HG03342 (cell line): Measurements from ENCODE around the gene CHURC1.

ENCODE experiments used
- ATAC-seq: cut with Tn5 transposase; IDR thresholded peaks from one replicate; pipeline ENCODE4 v1.9.1; 2021; ENCODE audit warnings: mild to moderate bottlenecking, moderate library complexity; ENCODE audit not compliant: unreplicated experiment

CHURC1 gene

DNA sequence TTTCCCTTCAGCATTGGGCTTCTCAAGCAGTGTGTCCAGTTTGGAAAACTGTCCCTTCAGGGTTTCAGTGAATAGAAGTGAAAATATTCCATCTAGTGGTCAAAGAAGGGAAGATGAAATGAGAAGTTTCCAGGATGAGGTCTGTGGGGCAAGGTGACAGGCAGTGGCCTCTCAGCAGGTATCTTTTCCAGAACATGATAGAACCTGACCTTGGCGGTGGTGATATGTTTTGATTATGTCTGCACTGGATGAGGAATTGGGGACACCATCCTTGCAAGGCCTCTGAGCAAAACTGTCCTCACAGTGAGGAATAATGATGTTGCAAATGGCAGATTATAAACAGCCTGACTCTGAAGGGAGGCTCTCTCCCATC lies 23.6 kb downstream of the CHURC1 start:
- ATAC-seq: no peak

DNA sequence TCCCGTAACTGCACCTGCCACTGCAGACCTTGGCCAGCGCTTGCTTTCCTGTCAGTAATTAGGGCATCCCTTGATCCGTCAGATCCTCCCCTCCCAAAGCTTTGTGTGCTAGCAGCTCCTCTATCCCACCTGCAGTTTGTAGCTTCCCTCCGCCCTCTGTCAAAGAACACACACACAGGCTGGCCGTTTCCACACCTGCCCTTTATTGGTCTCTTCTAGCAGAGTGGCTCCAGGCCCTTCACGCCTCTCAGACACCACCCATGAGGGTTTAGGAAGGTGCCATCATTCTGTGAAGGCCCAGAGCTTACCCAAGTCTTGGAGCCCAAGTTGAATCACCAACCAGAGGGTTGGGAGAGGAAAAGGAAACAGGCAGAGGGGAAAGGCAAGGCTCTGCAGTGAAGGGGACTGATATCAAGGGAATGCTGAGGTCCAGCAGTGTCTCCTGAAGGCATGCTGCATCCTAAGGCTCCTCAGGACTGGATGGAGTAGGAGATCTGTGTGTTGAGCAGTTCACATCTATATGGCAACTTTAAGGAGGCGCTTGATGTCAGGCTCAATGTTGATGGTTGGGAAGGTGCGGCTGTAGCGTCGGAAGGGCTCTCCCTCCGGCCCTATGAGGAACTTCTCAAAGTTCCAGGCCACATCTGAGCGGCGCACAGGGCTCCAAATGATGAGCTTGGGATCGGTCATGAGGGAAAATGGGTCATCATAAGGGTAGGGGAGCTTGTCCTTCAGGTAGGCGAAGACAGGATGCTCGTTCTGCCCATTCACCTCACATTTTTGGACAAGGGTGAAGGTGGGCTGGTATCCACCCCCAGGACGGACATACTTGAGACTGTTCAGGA lies 24.9 kb downstream of the CHURC1 start:
- ATAC-seq: no peak

DNA sequence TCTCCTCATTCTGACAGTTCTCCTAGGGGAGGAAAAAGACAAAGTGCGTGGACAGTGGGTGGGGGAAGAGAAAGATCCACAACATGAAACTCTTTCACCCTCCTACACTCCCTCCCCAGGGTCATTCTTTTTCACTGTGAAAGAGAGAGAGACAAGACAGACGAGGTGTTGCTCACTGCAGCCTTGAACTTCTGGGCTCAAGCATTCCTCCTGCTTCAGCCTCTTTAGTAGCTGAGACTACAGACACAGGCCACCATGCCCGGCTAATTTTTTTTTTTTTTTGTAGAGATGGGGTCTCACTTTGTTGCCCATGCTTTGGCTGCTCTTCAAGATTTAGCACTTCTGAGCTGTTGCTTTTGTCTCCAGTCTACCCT lies 25.5 kb downstream of the CHURC1 start:
- ATAC-seq: no peak

DNA sequence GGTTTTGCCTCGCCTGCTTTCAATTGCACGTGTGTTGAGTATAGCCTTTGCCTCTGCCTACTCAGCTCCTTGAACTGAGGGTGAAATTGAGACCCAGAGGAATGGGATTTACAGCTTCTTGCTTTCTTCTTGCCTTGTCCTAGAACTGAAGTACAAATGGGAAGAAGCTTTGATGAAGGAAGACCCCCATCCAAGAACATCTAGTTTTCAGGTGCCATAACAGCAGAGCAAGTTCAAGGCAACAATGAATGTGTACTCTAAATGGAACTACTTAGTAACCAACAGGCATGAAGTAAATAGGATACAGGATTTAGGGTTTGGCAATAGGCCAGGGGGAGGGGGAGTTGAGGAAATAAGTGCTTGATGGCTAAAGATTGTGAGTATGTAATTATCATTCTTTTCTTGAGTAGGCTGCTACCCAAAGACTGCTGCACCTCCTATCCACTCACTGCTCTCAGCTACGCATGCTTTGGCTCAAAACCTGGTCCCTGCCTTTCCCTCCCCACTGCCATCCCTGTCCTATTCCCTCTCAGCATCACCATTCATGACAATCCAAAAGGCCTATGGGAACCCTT lies 26.2 kb downstream of the CHURC1 start:
- no peak for ATAC-seq

DNA sequence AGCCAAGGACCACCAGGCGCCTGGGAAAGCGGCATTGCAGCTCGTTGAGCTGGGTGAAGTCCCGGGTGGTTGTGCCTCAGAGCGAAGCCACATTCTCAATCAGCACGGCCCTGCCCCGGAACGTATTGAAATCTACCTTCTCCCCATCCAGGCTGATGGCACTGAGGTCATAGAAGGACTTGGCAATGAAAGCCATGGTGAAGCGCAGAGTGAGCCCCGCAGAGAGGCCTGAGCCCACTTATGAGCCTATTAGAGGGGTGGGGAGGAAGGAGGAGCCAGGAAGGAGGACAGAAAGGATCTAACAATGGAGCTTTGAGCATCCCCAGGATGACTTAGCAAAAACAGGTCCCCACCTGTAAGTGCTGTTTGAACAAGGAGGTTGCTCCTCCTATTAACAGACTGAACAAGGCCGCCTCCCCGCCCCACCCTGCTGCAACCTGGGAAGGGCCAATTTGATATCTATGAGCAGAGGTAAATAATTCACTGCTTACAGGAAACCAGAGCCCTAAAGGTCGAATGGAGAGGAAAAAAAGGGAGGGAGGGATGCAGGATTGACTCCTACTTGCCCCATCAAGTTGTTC lies 28.4 kb downstream of the CHURC1 start, which contains the start of gene GPX2:
TSS of gene GPX2 (minus strand) at position 215 of the 581 bp plus-strand sequence. CDS start at position 196, 19 bp downstream.
- ATAC-seq: no peak

DNA sequence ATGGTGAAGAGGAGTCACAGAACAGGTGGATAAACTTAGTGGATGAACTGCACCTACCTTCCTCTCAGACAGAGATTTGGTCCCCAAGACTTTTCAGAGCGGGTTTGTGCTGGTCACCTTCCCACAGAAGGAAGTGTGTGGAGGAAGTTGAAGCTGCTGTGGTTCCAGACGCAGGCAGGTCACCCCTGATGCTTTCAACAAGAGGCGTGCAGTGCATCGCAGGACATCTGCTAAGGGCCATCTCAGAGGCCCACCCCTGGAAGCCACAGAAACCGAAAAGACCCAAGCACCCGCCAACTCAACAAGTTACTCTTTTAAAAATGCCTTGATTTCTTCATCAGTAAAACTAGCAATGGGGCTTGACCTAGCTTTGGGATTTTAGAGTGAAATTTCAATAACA lies 29.3 kb downstream of the CHURC1 start:
- ATAC-seq: no peak

DNA sequence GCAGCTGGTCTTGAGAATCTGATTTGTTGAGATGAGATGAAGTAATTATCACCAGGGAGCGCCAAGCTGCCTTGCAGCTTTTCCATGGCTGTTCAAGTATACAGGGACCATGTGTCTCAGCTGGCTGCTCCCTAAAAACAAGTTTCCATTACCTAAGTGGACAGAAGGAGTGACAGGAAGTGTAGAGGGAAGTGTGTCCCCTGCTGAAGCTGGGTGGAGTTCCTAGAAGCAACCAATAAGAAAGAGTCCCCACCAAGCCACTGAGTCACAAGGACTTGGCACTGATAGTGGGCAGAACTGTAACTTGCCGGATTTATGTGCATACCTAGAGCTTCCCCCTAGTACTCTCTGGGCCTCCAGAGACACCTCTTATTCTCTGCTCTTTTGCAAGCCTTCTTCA lies 29.8 kb downstream of the CHURC1 start:
- no peak for ATAC-seq

DNA sequence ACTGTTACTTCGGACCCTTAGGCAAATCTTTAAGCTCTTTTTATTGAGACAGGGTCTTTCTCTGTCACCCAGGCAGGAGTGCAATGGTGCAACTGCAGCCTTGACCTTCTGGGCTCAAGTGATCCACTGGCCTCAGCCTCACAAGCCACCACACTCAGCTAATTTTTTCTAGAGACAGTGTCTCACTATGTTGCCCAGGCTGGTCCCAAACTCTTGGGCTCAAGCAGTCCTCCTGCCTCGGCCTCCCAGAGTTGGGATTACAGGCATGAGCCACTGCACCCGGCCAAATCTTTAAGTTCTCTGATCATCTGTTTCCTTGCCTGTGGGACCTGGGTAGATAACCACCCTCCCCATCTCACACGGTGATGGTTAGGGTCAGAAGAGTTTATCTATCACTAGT lies 30.6 kb downstream of the CHURC1 start:
- ATAC-seq: no peak

DNA sequence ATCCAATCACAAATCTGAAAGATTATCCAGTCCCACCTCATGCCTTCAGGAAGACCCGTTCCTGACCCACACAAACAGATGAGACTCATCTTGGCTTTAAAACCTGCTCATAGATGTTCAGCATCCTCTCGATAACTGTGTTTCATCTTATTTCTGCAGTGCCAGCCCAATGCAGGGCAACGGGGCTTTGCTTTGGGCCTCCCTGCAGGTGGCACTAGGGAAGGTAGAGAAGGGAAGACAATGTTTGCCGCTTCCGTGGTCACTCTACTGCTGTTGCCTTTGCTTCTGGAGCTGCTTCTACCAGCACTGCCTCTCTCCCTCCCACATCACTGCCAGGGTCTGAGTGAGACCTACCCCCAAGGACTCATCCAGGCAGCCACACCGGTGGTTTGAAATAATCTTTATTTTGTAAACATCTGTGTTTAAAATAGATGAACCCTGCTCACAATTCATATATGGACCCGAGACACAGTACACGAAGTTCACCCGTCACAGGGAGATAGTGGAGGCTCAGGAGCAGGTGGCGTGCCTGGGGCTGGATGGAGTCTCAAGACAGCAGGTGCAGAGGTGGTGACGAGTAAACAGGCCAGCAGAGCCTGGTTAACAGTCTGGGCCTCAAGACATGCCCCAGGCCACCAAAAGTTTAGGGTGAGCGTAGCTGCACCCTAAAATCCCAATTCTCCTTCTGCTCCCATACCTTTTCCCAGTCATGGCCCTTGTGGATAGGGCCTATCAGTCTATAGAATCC lies 31.4 kb downstream of the CHURC1 start:
- ATAC-seq: no peak

DNA sequence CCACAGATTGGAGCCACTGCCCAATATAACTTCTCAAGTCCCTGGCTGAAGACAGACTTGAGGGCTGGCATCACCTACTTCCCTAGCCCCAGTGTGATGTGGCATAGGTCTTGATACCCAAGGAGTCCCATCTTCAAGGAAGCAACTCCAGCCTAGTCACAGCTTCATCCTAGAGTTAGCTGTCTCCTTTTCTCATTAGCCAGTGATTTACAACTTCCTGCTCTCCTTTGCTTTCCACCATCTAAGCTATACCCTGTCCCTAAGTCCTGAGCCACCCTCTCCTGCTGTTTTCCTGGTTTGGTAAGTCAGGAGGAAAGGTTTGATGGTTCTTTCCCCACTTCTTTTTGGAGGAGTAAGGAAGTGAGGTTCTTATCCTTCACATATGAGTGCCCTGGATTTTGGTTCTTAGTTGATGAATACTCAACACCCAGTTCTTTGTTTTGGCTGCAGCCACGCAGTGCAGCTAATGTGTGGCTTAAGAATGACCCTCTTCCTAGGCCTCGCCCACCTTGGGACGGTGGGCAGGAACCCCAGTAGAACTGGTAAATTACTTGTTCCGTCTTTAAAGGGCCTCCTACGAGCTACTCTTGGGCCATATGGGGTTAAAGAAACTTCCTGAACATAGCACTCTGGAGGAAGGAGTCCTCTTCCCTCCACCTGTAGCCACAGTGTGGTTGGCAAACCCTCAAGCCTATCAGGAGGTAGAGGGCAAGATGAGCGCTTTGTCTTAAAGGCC lies 32.2 kb downstream of the CHURC1 start:
- no peak for ATAC-seq

DNA sequence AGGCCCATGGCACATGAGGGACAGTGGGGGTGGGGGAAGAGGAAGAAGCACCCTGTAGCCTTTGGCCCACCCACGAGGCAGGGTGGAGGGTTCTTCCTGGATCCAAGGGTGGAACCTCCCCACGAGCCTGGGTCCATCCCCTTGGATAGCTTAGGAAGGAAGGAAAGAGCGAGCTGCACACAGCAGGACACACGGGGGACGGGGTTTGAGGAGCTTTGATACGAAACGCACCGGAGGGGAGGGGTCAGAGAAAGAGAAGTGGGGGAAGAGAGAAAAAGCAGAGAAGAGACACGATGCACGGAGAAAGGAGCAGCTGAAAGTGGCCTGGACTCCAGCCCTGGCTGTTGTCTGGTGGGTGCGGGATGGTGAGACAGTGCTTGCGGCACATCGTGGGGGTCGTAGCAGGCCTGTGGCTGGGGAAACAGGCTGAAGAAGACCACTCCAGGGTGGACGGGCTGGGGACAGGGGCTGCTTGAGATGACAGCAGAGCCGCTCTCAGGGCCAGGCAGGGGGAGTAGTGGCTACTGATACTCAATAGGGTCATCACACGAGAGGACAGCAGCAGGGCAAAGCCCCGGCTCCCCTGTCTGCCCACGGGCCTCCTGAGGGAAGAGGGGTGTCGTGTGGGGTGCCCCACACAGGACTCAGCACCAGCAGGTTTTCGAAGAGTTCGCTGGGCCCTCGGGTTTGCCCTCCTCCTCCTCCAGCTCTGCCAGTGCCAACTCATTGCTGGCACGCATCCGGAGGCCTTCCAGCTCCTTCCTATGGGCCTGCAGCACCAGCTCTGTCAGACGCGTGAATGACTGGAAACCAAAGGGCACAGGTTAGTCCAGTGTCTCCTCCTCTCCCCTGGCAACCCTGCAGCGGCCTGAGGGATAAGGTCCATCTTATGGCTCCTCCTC lies 33.7 kb downstream of the CHURC1 start:
- no peak for ATAC-seq

DNA sequence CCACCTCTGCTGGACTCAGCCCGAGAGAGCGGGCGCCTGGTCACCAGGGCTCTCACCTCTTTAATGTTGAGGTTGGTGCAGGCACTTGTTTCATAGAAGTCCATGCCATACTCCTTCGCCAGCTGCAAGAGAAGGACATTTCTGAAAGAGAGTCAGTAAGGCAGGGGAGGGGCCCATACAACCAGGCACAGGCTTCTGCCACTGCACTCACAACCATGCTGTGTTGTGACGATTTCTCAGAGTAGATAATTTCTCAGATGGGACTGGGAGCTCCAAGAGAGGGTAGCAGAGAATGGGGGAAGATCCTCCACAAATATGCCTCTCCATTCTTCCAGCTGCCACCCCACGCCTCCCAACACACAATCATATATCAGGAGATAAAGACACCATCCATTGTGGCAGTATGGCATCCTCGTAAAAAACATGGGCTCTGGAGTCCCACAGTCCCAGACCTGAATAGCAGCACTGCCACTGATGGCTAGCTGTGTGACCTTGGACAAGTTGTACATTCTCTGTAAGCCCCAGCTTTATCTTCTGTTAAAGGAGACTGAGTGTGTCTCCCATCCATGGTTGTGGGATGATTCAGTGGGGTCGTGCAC lies 34.5 kb downstream of the CHURC1 start:
- ATAC-seq: no peak

DNA sequence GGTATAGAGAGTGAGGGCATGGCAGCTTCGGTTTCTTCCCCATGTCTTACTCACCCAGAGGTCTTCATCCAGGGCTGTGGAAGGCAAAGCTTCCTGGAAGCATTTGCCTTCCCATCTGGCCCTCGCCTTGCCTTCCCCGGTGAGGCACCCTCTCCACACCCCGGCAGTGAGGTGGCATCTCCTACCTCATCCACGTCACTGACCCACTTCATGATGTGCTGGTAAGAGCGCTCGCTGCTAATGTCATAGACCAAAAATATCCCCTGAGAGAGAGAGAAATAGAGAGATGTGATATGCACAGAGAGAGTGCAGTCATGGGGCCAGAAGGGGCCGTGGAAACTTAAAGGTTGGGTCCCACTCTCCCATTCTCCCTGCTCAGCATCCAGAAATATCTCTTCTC lies 36.6 kb downstream of the CHURC1 start:
- no peak for ATAC-seq

DNA sequence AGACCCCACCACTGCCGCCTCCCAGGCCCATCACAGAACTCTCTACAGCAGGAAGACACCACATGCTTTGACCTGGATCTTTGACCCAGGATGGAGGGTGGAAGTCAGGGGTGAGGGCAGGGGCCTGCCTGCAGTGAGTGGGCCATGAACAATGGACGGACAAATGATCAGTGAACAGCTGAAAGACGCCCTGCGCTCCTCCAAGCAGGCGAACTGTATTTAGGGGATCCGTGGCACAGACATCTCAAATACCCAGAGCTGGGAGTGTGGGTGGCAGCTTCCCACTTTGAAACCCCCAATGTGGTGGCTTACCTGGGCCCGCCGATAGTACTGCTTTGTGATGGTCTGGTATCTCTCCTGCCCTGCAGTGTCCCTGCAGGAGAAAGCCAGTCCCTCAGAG lies 37.0 kb downstream of the CHURC1 start:
- ATAC-seq: no peak

DNA sequence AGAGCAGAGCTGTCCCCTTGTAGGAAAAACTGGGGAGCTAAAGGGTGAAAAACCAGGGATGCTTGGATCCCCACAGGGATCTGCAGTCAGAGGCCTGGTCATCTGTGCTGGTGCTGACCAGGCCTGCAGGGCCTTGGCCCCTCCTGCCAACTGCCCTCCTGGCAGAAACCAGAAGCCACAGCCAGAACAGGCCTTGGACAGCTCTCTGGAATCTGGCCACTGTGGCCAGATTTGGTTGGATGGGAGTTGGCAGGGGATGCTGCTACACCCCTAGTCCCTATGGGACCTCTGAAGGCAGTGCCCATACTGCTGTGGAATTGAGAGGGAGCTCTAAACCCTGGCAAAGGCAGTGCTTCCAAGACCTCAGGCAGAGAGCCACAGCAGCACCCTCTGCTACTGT lies 37.5 kb downstream of the CHURC1 start:
- no peak for ATAC-seq

DNA sequence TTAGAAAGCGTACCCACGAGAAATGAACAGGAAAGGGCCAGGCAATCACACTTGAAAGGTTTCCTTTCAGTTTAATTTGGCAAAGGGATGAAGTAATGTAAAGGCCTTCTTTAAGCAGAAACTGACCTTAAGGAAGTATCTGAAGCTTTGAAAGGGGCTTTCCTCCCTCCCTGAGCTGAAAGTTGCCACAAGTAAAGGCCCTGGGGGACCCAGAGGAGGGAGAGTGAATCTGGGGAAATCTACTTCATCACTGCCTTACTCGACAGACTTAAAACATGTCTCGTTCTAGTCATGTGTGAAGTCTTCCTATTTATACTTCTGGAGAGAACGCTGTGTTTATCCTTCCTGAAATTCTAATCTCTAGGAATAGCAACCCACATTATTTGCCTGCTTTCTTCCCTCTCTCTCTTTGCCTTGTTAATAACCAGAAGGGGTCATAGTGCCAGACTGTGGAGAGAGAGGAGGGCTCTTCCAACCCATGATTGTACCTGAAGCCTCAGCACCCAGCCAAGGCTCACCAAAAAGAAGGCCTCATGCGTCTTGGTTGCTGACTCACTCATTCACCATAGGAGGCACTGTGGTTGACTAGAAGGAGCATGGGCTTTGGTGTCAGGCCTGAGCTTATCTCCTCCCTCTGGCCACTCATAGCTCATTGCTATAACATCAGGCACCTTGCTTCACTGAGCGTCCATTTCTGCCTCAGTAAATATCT lies 38.5 kb downstream of the CHURC1 start:
- peak; percentile 80 for ATAC-seq

DNA sequence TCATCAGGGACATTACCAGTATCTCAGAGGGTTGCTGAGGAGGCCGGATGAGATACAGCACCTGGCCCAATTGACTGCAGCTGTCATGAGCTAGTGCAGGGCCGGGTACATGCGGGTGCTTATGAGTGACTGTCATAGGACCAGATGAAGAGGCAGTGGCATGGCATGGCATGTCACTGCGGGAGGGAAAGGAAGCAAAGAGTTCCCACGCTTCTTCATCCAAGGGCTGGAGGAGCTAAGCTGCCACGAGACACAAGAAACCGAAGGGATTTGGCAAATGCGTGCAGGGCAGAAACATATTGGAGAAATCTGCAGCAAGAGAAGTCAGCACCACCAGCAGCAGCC lies 39.0 kb downstream of the CHURC1 start:
- no peak for ATAC-seq

DNA sequence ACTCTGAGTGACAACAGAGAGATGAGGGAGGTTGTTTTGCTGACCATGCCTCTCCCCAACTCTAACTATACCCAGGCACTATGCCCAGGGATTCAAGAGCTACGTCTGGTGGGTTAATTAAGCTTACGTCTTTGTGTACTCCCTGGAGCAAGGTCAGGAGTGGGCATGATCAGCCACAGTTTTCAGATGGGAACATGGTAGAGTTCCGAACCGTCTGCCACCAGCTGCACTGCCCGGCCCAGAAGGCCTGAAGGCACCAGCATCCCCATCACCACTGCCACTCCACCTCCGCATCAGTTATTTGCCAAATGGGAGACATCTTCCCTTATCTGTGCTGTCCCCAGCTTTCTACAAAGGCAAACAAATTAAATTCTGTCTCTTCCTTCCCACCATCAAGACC lies 39.4 kb downstream of the CHURC1 start:
- ATAC-seq: no peak
